ENCODE measurements around the gene MACROH2A2. TPM values are rescaled to one million over a fixed set of nuclear protein-coding genes. Genes with fewer than 3 reads are reported as not detected.
"Not testable (repeated sequence)": the region's sequence is repeated elsewhere in the genome, so short reads cannot be mapped to it uniquely, and the experiment has no call there.

The MACROH2A2 gene
- total RNA-seq, 4 donors from 2014 or later = 6.2 to 17.8 (median 15.4) TPM

- 1% methylated on average over 22 of the region's 39 CpGs for WGBS
- intact Hi-C loops (cut with DNase I) = no loop called here
These were observed 94.0 kb downstream of the MACROH2A2 start, which contains the start of gene TYSND1 for GRCh38 chr10:70146489-70147258. TYSND1 (minus strand) TSS chr10:70146700; CDS start chr10:70146586, 114 bp downstream.

GRCh38 chr10:70147259-70147625 is 94.6 kb downstream of the MACROH2A2 start:
- Histone ChIP-seq H3K36me3 (peaks cover 12 to 41% (median 25%) of the 10 kb centered on the region in 4 donors), H3K4me3 (peak overlapping the region; percentile 69 to 93 (median 76)), H3K27ac (replicated peaks in 1 of 4) (peak overlapping the region; percentile 87 to 97 (median 88)), H3K9me3 (no peaks in the 10 kb centered on the region), H3K27me3 (no peaks in the 10 kb centered on the region), H3K4me1 (peaks cover 19 to 33% (median 26%) of the 10 kb centered on the region in 4 donors)
- TF ChIP-seq CTCF (IDR thresholded peaks at IDR 0.05) = no peak
- TF ChIP-seq EP300 (IDR thresholded peaks at IDR 0.05) = no peak
- no peak for TF ChIP-seq POLR2A (IDR thresholded peaks at IDR 0.05; ENCODE audit: low read depth)
- no peak for TF ChIP-seq POLR2AphosphoS5 (IDR thresholded peaks at IDR 0.05)
- no peak for DNase-seq (ENCODE audit: extremely low spot score)
- intact Hi-C loops (cut with DNase I) = no loop called here
- 11% methylated on average over 2 of the region's 2 CpGs for WGBS

More at GRCh38 chr10:70146489-70147258, 94.0 kb downstream of the MACROH2A2 start, which contains the start of gene TYSND1:
- no peaks in the 10 kb centered on the region for H3K27me3 ChIP-seq
- peaks cover 6 to 35% (median 19%) of the 10 kb centered on the region in 4 donors for H3K36me3 ChIP-seq
- peak; percentile 99 for DNase-seq (ENCODE audit: extremely low spot score)
- peak within 1 kb of the TSS; percentile 87 to 97 (median 88) for H3K27ac ChIP-seq (replicated peaks in 1 of 4)
- H3K9me3 ChIP-seq = no peaks in the 10 kb centered on the region
- TF ChIP-seq CTCF (IDR thresholded peaks at IDR 0.05) (peak; percentile 54 to 74 (median 68)), POLR2A (IDR thresholded peaks at IDR 0.05; ENCODE audit: low read depth) (peak; percentile 72), EP300 (IDR thresholded peaks at IDR 0.05) (no peak), POLR2AphosphoS5 (IDR thresholded peaks at IDR 0.05) (peak; percentile 92 to 97)
- H3K4me3 ChIP-seq = peak within 1 kb of the TSS; percentile 69 to 93 (median 76)
- peaks cover 19 to 33% (median 26%) of the 10 kb centered on the region in 4 donors for H3K4me1 ChIP-seq

- intact Hi-C loops (cut with DNase I) = no loop called here
- Histone ChIP-seq H3K4me3 (no peak overlapping the region), H3K27ac (replicated peaks in 1 of 4) (no peak overlapping the region), H3K4me1 (peaks cover 19 to 31% (median 26%) of the 10 kb centered on the region in 4 donors), H3K9me3 (no peaks in the 10 kb centered on the region), H3K36me3 (peaks cover 24 to 54% (median 38%) of the 10 kb centered on the region in 4 donors), H3K27me3 (no peaks in the 10 kb centered on the region)
- no peak for TF ChIP-seq EP300 (IDR thresholded peaks at IDR 0.05)
- DNase-seq (ENCODE audit: extremely low spot score) = no peak
- 89% methylated on average over 5 of the region's 5 CpGs for WGBS
These were observed 95.9 kb downstream of the MACROH2A2 start for GRCh38 chr10:70148516-70148915.

- no peak overlapping the region for H3K4me3 ChIP-seq
- intact Hi-C loops (cut with DNase I) = no loop called here
- no peaks in the 10 kb centered on the region for H3K27me3 ChIP-seq
- no peak for DNase-seq (ENCODE audit: extremely low spot score)
- H3K27ac ChIP-seq (replicated peaks in 1 of 4) = no peak overlapping the region
- TF ChIP-seq EP300 (IDR thresholded peaks at IDR 0.05) = no peak
- TF ChIP-seq POLR2AphosphoS5 (IDR thresholded peaks at IDR 0.05) = no peak
- TF ChIP-seq CTCF (IDR thresholded peaks at IDR 0.05) = no peak
- no peak for TF ChIP-seq POLR2A (IDR thresholded peaks at IDR 0.05; ENCODE audit: low read depth)
- H3K9me3 ChIP-seq = no peaks in the 10 kb centered on the region
- WGBS = 81% methylated on average over 3 of the region's 3 CpGs
- H3K4me1 ChIP-seq = no peaks in the 10 kb centered on the region
- peaks cover 56 to 94% (median 75%) of the 10 kb centered on the region in 4 donors for H3K36me3 ChIP-seq
These were observed 102.7 kb downstream of the MACROH2A2 start for GRCh38 chr10:70155255-70155838.

- no peaks in the 10 kb centered on the region for H3K9me3 ChIP-seq
- H3K4me1 ChIP-seq = peaks cover 15 to 25% (median 20%) of the 10 kb centered on the region in 4 donors
- 67% methylated on average over 2 of the region's 2 CpGs for WGBS
- H3K27me3 ChIP-seq = no peaks in the 10 kb centered on the region
- intact Hi-C loops (cut with DNase I) = no loop called here
- DNase-seq (ENCODE audit: extremely low spot score) = no peak
- peaks cover 35 to 80% (median 58%) of the 10 kb centered on the region in 4 donors for H3K36me3 ChIP-seq
- no peak overlapping the region for H3K4me3 ChIP-seq
- TF ChIP-seq POLR2AphosphoS5 (IDR thresholded peaks at IDR 0.05) (no peak), POLR2A (IDR thresholded peaks at IDR 0.05; ENCODE audit: low read depth) (no peak), EP300 (IDR thresholded peaks at IDR 0.05) (no peak), CTCF (IDR thresholded peaks at IDR 0.05) (no peak)
- H3K27ac ChIP-seq (replicated peaks in 1 of 4) = no peak overlapping the region
These were observed 105.5 kb downstream of the MACROH2A2 start for GRCh38 chr10:70158113-70158512.

GRCh38 chr10:70159366-70159765 is 106.7 kb downstream of the MACROH2A2 start:
- peaks cover 24 to 67% (median 46%) of the 10 kb centered on the region in 4 donors for H3K36me3 ChIP-seq
- 99% methylated on average over 3 of the region's 3 CpGs for WGBS

More at GRCh38 chr10:70159366-70159765, 106.7 kb downstream of the MACROH2A2 start:
- DNase-seq (ENCODE audit: extremely low spot score); H3K27me3 ChIP-seq; intact Hi-C loops (cut with DNase I); H3K4me3 ChIP-seq; H3K27ac ChIP-seq (replicated peaks in 1 of 4); H3K9me3 ChIP-seq: not testable (repeated sequence)
- H3K4me1 ChIP-seq = peaks cover 22 to 38% (median 33%) of the 10 kb centered on the region in 4 donors

Data from esophagus muscularis mucosa (tissue), 4 donors.